Measurements from ENCODE around the gene IL31.

Gene IL31

GRCh38 chr12:122160761-122161160 is 13.3 kb downstream of the IL31 start:
- H3K9me3 ChIP-seq (ENCODE audit: insufficient read depth, low read length): no peaks in the 10 kb centered on the region
- H3K36me3 ChIP-seq (replicated peaks; ENCODE audit: low read depth, low read length): no peaks in the 10 kb centered on the region
- no peaks in the 10 kb centered on the region for H3K79me2 ChIP-seq (ENCODE audit: low read length)
- no peak overlapping the region for H3K4me3 ChIP-seq (ENCODE audit: low read length)
- TF ChIP-seq CTCF (IDR thresholded peaks at IDR 0.05; ENCODE audit: low read depth, low read length) (no peak), EZH2phosphoT487 (IDR thresholded peaks at IDR 0.05; ENCODE audit: low read depth) (no peak)
- H3K27me3 ChIP-seq (ENCODE audit: low read depth, low read length): peaks cover 21% of the 10 kb centered on the region
- H3K9ac ChIP-seq (ENCODE audit: low read length): no peak overlapping the region
- peaks cover 4% of the 10 kb centered on the region for H3K4me1 ChIP-seq (ENCODE audit: low read length)
- no peak overlapping the region for H2AFZ ChIP-seq (ENCODE audit: low read depth, low read length)
- no peaks in the 10 kb centered on the region for H4K20me1 ChIP-seq (ENCODE audit: insufficient read depth, low read length)
- H3K27ac ChIP-seq (ENCODE audit: low read length): no peak overlapping the region
- H3K4me2 ChIP-seq (ENCODE audit: low read length): no peak overlapping the region

- H3K4me2 ChIP-seq (ENCODE audit: low read length): no peak overlapping the region
- no peaks in the 10 kb centered on the region for H3K79me2 ChIP-seq (ENCODE audit: low read length)
- peaks cover 14% of the 10 kb centered on the region for H3K27me3 ChIP-seq (ENCODE audit: low read depth, low read length)
- H3K36me3 ChIP-seq (replicated peaks; ENCODE audit: low read depth, low read length): no peaks in the 10 kb centered on the region
- TF ChIP-seq EZH2phosphoT487 (IDR thresholded peaks at IDR 0.05; ENCODE audit: low read depth): no peak
- TF ChIP-seq CTCF (IDR thresholded peaks at IDR 0.05; ENCODE audit: low read depth, low read length): peak; percentile 42
- no peak overlapping the region for H3K4me3 ChIP-seq (ENCODE audit: low read length)
- no peaks in the 10 kb centered on the region for H3K9me3 ChIP-seq (ENCODE audit: insufficient read depth, low read length)
- H2AFZ ChIP-seq (ENCODE audit: low read depth, low read length): no peak overlapping the region
- no peak overlapping the region for H3K9ac ChIP-seq (ENCODE audit: low read length)
- H4K20me1 ChIP-seq (ENCODE audit: insufficient read depth, low read length): no peaks in the 10 kb centered on the region
- H3K27ac ChIP-seq (ENCODE audit: low read length): no peak overlapping the region
- H3K4me1 ChIP-seq (ENCODE audit: low read length): no peaks in the 10 kb centered on the region
Observed at GRCh38 chr12:122159882-122160281, 14.1 kb downstream of the IL31 start.

GRCh38 chr12:122158700-122159285 is 15.2 kb downstream of the IL31 start:
- Histone ChIP-seq H3K79me2 (ENCODE audit: low read length) (no peaks in the 10 kb centered on the region), H3K27ac (ENCODE audit: low read length) (no peak overlapping the region), H2AFZ (ENCODE audit: low read depth, low read length) (no peak overlapping the region), H3K36me3 (replicated peaks; ENCODE audit: low read depth, low read length) (no peaks in the 10 kb centered on the region), H4K20me1 (ENCODE audit: insufficient read depth, low read length) (no peaks in the 10 kb centered on the region), H3K9ac (ENCODE audit: low read length) (no peak overlapping the region), H3K9me3 (ENCODE audit: insufficient read depth, low read length) (no peaks in the 10 kb centered on the region), H3K4me3 (ENCODE audit: low read length) (no peak overlapping the region), H3K27me3 (ENCODE audit: low read depth, low read length) (0 out of 2 replicates have a peak, but pooled peaks cover 10% of the 10 kb centered on the region), H3K4me1 (ENCODE audit: low read length) (no peaks in the 10 kb centered on the region), H3K4me2 (ENCODE audit: low read length) (no peak overlapping the region)
- no peak for TF ChIP-seq EZH2phosphoT487 (IDR thresholded peaks at IDR 0.05; ENCODE audit: low read depth)
- TF ChIP-seq CTCF (IDR thresholded peaks at IDR 0.05; ENCODE audit: low read depth, low read length): no peak

GRCh38 chr12:122155705-122156104 is 18.3 kb downstream of the IL31 start:
- Histone ChIP-seq H3K79me2 (ENCODE audit: low read length) (no peaks in the 10 kb centered on the region), H3K36me3 (replicated peaks; ENCODE audit: low read depth, low read length) (no peaks in the 10 kb centered on the region), H3K27ac (ENCODE audit: low read length) (no peak overlapping the region), H3K4me3 (ENCODE audit: low read length) (no peak overlapping the region), H4K20me1 (ENCODE audit: insufficient read depth, low read length) (no peaks in the 10 kb centered on the region), H3K9me3 (ENCODE audit: insufficient read depth, low read length) (no peaks in the 10 kb centered on the region), H3K9ac (ENCODE audit: low read length) (no peak overlapping the region), H3K27me3 (ENCODE audit: low read depth, low read length) (0 out of 2 replicates have a peak, but pooled peaks cover 5% of the 10 kb centered on the region), H2AFZ (ENCODE audit: low read depth, low read length) (no peak overlapping the region), H3K4me2 (ENCODE audit: low read length) (no peak overlapping the region), H3K4me1 (ENCODE audit: low read length) (no peaks in the 10 kb centered on the region)
- TF ChIP-seq CTCF (IDR thresholded peaks at IDR 0.05; ENCODE audit: low read depth, low read length): no peak
- TF ChIP-seq EZH2phosphoT487 (IDR thresholded peaks at IDR 0.05; ENCODE audit: low read depth): no peak

Measured in OCI-LY3 (cell line).